Kidney epithelial cell (primary cell): ENCODE results near the gene DYDC1. TPM values are rescaled to one million over a fixed set of nuclear protein-coding genes. Genes with fewer than 3 reads are reported as not detected.

ENCODE experiments used
- DNase-seq: peaks from one replicate; pipeline ENCODE4 v3.0.0-alpha.2; 2010; ENCODE audit warnings: low read depth
- H3K27me3 ChIP-seq: 2 replicates; pipeline ENCODE4 v1.6.0; 2011; ENCODE audit warnings: low read length; ENCODE audit not compliant: control insufficient read depth, insufficient read depth
- H3K36me3 ChIP-seq: 2 replicates; pipeline ENCODE4 v1.5.1; 2011; ENCODE audit warnings: low read length; ENCODE audit not compliant: control insufficient read depth, insufficient read depth
- H3K4me3 ChIP-seq: 2 replicates; pipeline ENCODE4 v1.5.1; 2011; ENCODE audit warnings: low read depth, mild to moderate bottlenecking, control low read depth, low read length
- total RNA-seq: library from RNA; depleted of rRNA; stranded (reverse); fragments of >200 nt; gene quantifications from 2 replicates; pipeline ENCODE4 v1.2.3, GENCODE V29; 2015
- TF ChIP-seq, protein P1 (sequence below): IDR thresholded peaks from 2 replicates; pipeline ENCODE4 v1.5.1; 2011; ENCODE audit warnings: mild to moderate bottlenecking, moderate library complexity, low read length, control low read depth, inconsistent platforms; ENCODE audit not compliant: insufficient read depth, poor library complexity, severe bottlenecking

Gene DYDC1
- total RNA-seq, 1 donor from 2014 or later: not detected

DNA sequence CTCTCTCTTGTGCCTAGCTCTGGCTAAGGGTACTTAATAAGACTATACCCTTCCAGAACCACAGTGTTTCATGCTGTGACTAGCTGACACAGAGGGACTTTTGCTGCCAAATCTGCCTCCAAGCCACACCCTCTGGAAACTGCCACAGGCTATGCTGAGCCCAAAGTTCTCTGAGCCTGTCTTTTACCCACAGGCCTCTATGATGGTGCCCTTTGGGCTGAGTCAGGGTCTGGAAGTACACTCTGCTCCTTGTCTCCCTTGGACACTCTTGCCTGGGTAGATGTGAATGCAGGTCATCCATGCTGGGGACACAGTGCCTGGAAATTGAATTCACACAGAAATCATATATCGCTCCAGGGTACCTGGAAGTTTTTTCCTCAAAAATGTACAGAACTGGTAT, 22.6 kb downstream of the DYDC1 start:
- TF ChIP-seq, protein P1, sequence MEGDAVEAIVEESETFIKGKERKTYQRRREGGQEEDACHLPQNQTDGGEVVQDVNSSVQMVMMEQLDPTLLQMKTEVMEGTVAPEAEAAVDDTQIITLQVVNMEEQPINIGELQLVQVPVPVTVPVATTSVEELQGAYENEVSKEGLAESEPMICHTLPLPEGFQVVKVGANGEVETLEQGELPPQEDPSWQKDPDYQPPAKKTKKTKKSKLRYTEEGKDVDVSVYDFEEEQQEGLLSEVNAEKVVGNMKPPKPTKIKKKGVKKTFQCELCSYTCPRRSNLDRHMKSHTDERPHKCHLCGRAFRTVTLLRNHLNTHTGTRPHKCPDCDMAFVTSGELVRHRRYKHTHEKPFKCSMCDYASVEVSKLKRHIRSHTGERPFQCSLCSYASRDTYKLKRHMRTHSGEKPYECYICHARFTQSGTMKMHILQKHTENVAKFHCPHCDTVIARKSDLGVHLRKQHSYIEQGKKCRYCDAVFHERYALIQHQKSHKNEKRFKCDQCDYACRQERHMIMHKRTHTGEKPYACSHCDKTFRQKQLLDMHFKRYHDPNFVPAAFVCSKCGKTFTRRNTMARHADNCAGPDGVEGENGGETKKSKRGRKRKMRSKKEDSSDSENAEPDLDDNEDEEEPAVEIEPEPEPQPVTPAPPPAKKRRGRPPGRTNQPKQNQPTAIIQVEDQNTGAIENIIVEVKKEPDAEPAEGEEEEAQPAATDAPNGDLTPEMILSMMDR: no peak

DNA sequence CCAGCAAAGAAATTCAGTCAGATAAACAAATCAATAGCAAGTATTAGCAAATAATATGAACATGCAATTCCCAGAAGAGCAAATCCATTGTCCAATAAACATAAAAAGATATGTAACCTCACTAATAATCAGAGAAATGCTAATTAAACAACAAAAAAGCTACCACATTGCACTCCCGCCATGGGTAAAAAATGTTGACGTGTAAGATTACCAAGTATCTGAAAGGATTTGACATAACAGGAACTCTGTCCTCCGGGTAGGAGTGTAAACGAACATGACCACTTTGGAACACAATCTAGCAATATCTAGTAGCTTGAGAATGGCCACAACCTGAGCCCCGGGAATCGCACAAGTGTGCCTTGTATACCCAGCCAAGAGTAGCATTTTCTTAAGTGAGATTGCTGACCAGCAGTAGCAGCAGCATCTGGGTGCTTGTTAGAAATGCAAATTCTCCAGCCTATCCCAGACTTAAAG, 31.6 kb downstream of the DYDC1 start:
- H3K27me3 ChIP-seq: peaks cover 2% of the 10 kb centered on the region
- H3K36me3 ChIP-seq: no peaks in the 10 kb centered on the region
- TF ChIP-seq, protein P1: no peak
- no peak overlapping the region for H3K4me3 ChIP-seq
- DNase-seq: no peak

More for the DNA sequence above, 22.6 kb downstream of the DYDC1 start:
- no peaks in the 10 kb centered on the region for H3K36me3 ChIP-seq
- H3K27me3 ChIP-seq: peaks cover 3% of the 10 kb centered on the region
- no peak for DNase-seq
- no peak overlapping the region for H3K4me3 ChIP-seq

DNA sequence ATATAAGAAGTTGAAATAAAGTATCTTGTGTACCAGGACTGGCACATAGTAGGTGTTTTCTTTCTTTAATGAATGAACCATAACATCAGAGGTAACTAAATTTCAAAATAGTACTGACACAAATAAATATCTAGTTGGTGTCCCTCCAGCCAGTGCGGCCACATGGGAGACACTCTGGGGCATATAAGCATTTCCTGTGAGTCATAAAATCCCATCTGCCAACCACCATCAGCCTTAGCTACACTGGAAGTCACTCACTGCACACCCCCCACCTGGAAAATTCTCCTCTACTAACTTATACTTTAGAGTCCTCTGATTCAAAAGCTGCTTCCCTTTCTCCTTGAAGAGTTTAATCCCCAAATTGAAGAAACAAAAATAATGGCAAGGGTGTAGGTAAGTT, 32.5 kb downstream of the DYDC1 start:
- peak; percentile 1 for DNase-seq
- no peak overlapping the region for H3K4me3 ChIP-seq
- TF ChIP-seq, protein P1: no peak
- no peaks in the 10 kb centered on the region for H3K36me3 ChIP-seq
- no peaks in the 10 kb centered on the region for H3K27me3 ChIP-seq

DNA sequence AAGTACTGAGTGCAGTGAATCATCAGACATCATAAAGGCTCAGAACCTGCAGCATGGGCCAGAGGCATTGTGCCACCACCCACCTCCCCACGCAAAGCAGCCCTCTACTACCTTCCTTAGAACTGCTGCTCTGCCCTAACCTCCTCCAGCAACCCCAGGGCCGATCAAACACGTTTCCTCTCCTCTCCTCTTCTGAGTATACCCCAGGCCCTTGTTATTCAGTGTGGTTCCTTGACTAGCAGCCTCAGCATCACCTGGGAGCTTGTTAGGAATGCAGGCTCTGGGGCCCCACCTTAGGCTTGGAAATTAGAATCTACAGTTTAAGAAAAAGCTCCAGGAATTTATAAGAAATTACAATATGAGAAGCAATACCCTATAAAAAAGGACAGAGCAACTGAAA, 33.2 kb downstream of the DYDC1 start:
- Histone ChIP-seq H3K36me3 (no peaks in the 10 kb centered on the region), H3K4me3 (no peak overlapping the region), H3K27me3 (no peaks in the 10 kb centered on the region)
- no peak for DNase-seq
- TF ChIP-seq, protein P1: no peak

- H3K36me3 ChIP-seq: no peaks in the 10 kb centered on the region
- no peak for DNase-seq
- H3K27me3 ChIP-seq: no peaks in the 10 kb centered on the region
- no peak overlapping the region for H3K4me3 ChIP-seq
- TF ChIP-seq, protein P1: no peak
Measured at GRCh38 chr10:80322711-80323110, 33.8 kb downstream of the DYDC1 start.

DNA sequence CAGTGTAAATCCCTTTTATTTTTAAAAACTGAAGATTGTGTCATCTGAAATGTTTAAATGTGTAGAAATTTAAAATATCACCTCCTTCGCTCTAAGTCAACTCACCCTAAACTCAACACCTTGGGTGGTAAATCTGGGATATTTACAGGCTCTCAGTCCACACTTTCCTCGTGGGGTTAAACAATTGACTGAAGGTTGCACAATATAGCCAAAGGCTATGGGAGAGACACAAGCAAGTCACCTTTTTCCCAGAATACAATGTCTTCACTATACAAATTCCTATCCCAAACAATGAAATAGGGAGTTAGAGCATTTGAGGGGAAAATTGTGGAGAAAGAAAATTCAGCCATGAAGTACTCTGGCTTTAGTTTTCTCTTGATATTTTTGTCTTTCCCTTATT, 34.4 kb downstream of the DYDC1 start:
- no peak for DNase-seq
- TF ChIP-seq, protein P1: no peak

More for the DNA sequence above, 34.4 kb downstream of the DYDC1 start:
- Histone ChIP-seq H3K36me3 (no peaks in the 10 kb centered on the region), H3K4me3 (no peak overlapping the region), H3K27me3 (no peaks in the 10 kb centered on the region)
